ENCODE data around the gene ADI1.
A peak's percentile ranks its signal among the peaks of the same experiment; 100 is the strongest.
"Not testable (repeated sequence)": the region's sequence is repeated elsewhere in the genome, so short reads cannot be mapped to it uniquely, and the experiment has no call there.

ADI1 gene

DNA sequence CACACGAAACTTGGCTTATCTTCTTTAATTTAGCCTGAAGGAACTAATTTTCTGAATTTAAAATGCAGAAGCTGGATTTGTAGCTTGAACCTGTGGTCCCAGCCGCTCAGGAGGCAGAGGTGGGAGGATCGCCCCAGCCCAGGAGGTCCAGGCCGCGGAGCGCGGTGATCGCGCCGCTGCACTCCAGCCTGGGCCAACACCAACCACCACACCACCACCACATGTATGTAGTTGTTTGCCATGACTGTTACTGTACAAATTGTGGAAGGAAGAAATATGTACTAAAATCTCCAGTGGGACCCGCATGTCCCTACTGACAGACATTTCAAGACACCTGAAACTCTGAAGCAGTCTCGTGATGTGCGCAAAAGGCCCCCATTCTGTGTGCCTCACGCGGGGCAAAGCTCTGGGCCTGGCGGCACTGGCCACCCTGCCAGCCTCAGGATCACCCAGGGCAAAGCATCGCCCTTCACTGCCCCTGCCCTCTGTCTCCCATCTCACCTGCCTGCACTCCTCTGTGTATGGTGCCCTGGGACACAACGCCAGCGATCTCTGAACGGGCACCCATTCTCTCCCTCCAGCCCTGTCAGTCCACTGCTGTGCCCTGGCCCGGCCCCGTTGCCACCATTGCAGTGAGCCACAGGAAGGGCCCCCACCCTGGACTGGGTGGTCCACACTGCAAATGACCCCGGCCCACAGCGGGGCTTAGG is 10.1 kb upstream of the ADI1 start:
- no peak for DNase-seq (ENCODE audit: low read depth)

DNA sequence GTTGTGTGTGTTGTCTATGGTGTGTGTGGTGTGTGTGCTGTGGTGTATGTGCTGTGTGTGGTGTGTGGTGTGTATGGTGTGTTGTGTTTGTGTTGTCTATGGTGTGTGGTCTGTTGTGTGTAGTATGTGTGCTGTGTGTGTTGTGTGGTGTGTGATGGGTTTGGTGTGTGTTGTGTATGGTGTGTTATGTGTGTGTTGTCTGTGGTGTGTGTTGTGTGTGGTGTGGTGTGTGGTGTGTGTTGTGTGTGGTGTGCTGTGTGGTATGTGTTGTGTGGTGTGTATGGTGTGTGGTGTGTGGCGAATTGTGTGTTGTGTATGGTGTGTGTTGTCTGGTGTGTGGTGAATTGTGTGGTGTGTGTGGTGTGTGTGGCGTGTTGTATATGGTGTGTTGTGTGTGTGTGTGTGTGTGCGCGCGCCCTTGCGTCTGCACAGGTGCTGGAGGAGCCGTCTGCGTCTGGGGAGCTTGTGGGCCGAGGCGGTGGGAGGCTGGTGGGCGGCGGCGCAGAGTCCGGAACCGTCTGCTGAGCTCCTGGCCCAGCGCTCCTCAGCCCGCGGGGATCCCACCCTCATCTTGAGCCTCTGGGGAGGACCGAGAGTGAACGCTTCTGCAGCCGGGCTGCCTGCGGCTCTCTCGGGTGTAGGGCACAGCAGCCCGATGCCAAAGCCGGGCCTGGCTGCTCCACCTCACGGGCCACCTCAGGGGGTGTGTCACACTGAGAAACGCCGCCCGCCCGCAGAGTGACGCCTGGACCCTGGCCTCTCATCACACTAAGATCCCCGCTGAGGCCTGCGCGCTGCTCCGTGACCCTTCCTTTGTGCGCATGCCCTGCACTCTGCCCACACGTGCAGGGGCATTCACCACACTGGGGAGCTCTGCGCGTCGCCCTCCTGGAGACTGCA is 8.8 kb upstream of the ADI1 start:
- DNase-seq (ENCODE audit: low read depth) = no peak

DNA sequence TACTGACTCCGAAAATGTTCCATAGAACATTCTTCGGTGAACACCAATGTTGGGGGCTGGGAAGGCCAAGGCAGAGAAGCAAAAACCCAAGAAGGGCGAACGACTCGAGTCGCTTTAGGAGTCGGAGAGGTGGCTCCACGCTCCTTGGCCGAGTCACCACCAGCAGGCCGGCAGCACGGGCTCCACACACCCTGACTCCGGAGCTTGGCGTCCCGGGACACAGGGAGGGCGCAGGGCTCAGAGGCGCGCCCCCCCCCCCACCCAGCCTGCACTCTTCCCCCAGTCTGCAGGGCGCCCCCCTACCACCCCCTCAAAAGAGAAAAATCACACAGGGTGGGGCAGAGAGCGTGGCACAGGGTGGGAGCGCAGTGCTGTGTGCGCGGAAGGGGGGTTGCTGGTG is 7.5 kb upstream of the ADI1 start:
- DNase-seq (ENCODE audit: low read depth) = no peak

DNA sequence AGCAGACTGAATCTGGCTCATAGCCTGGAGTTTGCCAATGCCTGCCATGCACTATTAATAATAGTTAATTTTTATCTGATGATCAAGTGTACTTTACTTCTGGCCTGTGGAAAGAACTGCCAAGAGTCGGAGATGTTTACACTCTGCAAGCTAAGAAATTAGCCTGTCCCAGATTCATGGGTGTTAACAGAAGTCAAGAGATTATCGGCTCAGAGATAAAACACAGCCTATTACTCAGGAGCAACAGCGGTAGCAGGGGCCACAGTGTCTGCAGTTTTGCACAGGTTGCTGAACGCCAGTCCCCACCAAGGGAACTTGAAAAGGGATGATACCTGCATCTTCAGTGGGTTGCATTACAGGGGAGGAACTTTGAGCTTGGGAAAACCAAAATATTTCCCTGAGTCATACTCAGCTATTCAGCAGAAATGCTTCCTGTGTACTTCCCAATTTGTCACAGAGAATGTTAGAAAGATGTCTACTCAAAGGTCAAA is 4.3 kb upstream of the ADI1 start:
- no peak for DNase-seq (ENCODE audit: low read depth)

DNA sequence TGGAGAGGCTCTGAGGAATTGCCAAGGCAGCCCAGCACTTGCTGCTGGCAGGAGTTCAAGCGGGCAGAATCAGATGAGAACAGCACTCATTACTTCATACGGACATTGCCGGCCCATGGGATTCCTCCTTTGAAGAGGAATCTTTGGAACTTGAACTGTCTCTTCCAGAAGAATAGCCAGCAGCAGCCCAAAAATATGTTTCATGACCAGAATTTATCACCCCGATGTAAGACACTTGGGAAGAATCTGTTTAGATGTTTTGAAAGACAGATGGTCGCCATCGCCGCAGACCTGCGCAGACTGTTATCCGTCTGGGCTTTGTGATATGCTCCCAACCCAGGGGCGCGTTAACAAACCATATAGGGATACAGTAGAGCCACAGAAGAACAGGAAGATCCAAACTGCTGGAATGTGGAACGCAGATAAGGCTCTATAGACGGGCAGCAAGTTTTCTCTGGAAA is 3.7 kb upstream of the ADI1 start:
- DNase-seq (ENCODE audit: low read depth) = no peak

DNA sequence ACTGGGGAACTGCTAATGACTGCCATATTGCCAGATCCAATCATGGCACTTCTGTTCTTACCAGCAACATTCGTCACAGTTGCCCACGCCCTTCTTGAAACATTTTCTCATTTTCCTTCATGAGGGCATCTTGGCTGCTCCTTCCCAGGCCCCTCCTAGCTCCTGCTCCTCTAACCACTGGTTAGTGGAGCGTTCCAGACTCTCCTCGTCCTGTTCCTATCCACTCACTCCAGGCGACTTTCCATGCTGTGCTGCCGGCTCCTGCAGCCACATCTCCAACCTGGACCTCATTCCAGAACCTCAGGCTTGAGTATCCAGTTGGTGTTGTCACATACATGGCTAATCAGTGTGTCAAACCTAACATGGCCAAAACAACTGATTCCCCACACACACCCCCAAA is 1.3 kb upstream of the ADI1 start:
- DNase-seq (ENCODE audit: low read depth) = no peak

DNA sequence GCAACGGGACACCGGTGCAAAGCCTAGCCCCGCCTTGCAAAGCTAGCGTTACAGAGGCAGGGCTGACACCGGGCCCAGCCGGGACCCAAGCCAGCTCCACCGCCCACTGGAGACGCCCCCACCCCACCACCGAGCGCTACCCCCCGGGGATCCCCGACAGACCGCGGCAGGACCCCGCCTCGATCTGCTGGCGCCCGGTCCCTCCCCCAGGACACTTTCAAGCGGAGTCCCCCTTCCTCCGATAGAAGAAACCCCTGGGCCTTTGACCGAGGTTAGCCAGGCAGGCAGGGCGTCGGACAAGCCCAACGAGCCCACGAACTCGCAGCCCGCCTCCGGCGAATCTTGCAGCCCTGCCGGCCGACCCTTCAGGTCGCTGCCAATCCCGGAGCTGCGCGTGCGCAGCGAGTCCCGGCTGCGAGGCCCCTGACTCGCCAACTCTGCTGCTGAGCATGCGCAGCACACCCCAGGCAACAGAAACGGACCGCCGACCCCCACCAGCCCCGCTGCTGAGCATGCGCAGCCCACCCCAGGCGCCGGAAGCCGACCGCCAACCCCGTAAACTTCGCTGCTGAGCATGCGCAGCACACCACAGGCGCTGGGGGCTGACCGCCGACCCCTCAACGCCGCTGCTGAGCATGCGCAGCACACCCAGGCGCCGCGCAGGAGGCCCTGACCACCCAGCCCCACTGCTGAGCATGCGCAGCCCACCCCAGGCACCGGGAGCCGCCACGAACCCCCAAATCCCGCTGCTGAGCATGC is 656 bp downstream of the ADI1 start:
- peak; percentile 96 for DNase-seq (ENCODE audit: low read depth)

DNA sequence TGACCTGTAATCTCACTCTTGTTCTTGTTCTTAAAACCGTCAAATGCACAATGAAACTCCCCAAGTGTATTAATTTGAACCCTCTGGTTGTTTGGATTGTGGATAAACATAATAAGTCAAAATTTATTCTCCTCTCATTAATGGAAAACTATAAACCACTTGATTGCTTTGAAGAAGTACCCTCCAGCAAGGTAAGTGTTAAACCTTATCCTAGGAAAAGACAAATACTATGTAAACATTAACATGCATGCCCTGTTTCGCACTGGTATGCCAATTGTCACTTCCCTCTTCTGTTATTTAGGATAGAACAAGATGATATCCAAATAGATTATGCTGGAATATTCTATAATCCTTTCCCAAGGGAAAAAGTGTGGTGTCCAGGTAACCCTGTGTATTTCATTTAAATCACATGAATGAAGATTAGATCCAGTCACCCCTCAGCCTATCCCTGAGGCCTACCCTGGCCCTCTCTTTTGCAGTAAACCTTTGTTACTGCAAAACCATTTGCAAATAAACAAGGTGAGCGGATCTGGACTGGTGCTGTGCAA is 1.3 kb downstream of the ADI1 start:
- DNase-seq (ENCODE audit: low read depth) = no peak

DNA sequence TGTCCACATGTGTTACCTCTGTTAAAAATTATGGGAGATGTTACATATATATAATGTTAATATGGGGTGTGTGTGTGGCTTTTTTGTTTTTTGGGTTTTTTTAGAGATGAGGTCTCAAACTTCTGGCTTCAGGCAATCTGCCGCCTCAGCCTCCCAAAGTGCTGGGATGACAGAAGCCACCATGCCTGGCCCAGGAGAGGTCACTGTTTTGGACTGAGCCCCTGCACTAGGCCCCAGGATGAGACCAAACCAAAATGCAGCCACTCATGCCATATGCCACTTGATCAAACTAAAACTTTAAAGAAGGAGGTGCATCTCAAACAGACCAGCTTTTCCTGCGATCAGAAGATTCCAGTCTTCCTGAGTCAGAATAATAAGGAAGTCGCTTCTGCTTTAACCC is 2.5 kb downstream of the ADI1 start:
- no peak for DNase-seq (ENCODE audit: low read depth)

DNA sequence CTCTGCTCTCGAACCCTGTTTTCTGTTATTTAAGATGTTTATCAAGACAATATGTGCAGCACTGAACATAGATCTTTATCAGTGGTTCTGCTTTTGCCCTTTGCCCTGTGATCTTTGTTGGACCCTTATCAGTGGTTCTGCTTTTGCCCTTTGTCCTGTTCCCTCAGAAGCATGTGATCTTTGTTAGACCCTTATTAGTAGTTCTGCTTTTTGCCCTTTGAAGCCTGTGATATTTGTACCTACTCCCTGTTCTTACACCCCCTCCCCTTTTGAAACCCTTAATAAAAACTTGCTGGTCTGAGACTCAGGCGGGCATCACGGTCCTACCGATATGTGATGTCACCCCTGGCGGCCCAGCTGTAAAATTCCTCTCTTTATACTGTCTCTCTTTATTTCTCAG is 3.9 kb downstream of the ADI1 start:
- DNase-seq (ENCODE audit: low read depth) = not testable (repeated sequence)

DNA sequence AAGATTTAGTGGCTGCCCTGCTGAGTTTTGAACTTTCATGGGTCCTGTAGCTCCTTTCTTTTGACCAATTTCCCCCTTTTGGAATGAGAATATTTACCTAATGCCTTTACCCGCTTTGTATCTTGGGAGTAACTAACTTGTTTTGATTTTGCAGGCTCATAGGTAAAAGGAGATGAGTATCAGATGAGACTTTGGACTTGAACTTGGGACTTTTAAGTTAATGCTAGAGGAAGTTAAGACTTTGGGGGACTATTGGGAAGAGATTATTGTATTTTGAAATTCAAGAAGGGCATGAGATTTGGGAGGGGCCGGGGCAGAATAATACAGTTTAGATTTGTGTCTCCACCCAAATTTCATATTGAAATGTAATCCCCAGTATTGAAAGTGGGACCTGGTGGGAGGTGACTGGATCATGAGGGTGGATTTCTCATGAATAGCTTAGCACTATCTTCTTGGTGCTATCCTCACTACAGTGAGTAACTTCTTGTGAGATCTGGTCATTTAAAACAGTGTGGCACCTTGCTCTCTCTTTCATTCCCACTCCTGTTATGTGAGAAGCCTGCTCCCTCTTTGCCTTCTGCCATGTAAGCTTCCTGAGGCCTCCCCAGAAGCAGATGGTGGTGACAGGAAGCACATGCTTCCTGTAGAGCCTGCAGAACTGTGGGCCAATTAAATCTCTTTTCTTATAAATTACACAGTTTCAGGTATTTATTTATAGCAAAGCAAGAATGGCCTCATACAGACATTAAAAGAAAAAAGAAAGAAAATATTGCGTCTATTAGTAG is 6.1 kb downstream of the ADI1 start:
- DNase-seq (ENCODE audit: low read depth) = no peak

DNA sequence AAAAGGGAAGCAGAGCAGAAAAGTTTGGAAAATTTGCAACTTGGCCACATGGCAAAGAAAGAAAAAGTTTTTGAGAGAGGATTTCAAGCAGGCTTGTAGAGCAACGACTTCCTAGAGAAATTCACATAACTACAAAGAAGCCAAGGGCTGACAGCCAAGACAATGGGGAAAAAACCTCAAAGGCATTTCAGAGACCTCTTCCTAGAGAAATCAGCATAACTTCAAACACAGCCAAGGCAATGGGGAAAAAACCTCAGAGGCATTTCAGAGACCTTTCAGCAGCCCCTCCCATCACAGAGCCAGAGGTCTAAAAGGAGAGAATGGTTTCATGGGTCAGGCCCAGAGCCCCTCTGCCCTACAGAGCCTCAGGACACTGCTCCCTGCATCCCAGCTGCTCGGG is 7.2 kb downstream of the ADI1 start:
- no peak for DNase-seq (ENCODE audit: low read depth)

DNA sequence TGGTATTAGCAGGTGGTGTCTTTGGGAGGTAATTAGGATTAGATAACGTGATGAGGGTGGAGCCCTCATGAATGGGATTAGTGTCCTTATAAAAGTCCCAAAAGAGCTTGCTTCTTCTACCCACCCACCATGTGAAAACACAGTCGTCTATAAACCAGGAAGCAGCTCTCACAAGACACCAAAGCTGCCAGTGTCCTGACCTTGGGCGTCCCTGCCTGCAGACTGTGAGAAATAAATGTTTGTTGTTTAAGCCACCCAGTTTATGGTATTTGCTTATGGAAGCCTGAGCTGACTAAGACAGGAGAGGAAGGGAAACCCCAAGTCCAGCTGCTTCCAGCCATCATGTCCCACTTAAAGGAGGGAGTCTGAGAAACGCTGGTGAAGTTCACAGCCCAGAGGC is 13.6 kb downstream of the ADI1 start:
- DNase-seq (ENCODE audit: low read depth) = no peak

DNA sequence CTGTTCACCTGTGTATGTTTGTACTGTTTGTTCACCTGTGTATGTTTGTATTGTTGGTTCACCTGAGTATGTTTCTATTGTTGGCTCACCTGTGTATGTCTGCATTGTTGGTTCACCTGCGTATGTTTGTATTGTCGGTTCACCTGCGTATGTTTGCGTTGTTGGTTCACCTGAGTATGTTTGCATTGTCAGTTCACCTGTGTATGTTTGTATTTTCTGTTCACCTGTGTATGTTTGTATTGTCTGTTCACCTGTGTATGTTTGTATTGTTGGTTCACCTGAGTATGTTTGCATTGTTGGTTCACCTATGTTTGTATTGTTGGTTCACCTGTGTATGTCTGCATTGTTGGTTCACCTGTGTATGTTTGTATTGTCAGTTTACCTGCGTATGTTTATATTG is 14.6 kb downstream of the ADI1 start:
- no peak for DNase-seq (ENCODE audit: low read depth)

DNA sequence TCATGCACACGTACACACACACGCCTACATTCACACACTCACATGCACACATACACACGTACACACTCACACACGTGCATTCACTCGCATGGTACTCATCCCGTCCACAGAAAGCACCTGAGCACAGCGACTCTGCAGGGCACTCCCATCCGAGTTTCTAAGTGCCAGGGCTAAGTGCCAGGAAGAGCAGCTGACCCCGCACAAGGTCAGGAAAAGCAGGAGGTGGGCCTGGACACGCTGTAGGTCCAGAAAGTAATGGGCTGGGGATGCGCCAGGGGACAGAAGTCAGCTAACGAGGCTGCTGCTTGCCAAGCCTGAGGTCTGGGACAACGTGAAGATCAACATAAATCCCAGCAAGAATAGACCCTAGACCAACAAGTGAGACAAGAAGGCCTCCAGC is 15.8 kb downstream of the ADI1 start:
- no peak for DNase-seq (ENCODE audit: low read depth)

DNA sequence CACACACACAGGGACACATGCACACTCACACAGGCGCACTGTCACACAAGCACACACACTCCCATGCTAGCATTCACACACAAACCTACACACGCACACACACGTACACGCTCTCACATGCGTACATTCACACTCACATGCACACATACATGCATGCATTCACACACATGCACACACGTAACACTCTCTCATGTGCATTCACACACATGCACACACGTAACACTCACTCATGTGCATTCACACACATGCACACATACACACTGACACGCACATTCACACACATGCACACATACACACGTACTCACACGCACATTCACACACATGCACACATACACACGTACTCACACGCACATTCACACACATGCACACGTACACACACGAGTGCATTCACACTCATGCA is 16.3 kb downstream of the ADI1 start:
- no peak for DNase-seq (ENCODE audit: low read depth)

DNA sequence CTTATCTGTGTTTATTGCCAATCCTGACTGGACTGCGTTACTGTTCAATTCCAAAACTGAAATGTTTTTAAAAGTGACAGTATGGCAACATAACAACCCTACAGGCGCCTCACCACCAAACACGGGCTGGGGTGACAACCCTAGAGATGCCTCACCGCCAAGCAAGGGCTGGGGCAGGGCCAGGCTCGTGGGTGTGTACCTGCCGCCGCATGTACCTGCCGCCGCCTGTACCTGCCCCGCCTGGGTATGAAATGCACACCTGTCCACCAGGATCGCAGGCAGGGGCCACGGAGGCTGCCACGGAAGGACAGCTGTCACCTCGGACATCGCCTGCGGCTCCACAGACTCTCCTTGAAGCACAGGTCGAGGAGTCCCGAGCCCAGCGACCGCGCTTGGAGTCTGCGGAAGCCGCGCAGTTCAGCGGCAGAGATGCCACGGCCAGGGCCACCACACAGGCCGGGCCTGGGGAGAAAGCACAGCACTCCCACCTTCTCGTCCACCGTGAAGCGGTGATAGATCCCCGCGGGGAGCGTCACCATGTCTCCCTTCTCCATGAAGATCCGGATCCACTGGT is 18.9 kb downstream of the ADI1 start:
- no peak for DNase-seq (ENCODE audit: low read depth)

DNA sequence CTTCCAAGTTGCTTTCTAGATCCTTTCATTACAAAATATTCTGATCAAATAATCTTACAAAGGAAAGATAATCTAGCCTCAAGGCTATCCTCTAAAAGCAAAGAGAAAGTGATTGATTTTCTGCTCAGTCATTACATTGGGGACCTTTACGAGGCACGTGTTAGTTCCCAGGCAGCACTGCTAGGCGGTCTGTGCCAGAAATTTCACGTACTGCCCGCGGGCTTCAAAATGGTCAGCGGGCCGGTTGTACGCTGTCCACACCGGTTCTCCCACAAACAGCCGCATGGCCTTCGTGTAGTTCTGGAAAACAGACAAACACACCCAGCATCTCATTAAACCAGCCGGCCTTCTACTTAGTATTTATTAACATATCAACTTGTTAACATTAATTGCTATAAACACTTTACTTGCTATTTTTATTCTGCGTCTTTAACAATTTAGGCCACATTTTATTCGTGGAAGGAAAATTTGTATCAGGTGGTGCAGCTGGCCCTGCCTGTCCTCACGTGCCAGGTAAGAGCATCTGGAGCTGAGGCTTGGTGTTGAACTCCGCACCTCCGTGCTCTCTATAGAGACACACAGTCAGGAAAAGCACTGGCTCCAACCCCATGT is 20.4 kb downstream of the ADI1 start:
- no peak for DNase-seq (ENCODE audit: low read depth)

DNA sequence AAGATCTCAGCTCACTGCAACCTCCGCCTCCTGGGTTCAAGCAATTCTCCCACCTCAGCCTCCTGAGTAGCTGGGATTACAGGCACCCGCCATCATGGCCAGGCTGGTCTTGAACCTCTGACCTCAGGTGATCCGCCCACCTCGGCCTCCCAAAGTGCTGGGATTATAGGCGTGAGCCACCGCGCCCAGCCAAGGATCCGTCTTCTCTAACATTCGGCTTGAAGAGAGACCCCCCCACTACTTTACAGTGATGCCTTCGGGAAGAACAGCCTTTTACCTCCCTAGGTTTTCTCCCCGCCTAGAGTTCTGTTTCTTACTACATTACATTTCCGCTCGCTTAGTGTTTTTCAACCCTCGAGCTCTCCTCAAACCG is 22.6 kb downstream of the ADI1 start:
- DNase-seq (ENCODE audit: low read depth) = not testable (repeated sequence)

DNA sequence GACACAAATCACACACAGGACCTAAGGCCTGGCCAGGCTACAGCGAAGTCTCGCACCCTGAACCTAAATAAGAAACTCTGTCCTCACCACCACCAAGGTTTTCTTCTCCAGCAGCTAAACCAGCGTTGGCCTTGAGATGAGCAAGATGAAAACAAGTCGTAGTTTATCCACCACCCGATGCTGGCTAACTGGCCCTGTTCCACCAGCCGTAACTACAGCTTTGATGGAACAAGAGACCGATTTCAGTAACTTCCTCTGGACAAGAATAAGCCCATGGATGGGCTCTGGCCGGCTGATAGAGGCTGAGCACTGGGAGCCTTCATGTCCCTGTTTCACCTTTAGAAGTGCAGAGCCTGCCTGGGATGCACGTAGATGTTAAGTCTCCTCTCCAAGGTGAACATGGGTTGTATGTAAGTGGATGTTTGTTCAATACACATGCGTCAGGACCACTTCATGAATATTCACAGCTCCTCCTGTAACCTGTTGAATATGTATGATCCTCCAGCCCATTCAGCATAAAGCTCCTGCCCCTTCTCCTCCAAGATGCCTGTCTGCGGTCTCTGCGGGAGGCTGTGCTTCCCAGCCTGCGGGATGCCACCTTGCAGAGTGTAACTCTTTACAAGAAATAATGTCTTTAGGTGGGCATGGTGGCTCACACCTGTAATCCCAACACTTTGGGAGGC is 24.2 kb downstream of the ADI1 start:
- no peak for DNase-seq (ENCODE audit: low read depth)

Data from CMK (cell line).